Dermis blood vessel endothelial cell (primary cell): ENCODE results near the gene TP73. TPM values are rescaled to one million over a fixed set of nuclear protein-coding genes. Genes with fewer than 3 reads are reported as not detected.

Experiments
- DNase-seq: peaks from one replicate; pipeline ENCODE4 v3.0.0; 2010
- total RNA-seq: library from RNA; depleted of rRNA; stranded (reverse); fragments of >200 nt; gene quantifications from 2 replicates; pipeline ENCODE4 v1.2.3, GENCODE V29; 2014

Gene TP73
- not detected in 2 replicates for total RNA-seq

DNA sequence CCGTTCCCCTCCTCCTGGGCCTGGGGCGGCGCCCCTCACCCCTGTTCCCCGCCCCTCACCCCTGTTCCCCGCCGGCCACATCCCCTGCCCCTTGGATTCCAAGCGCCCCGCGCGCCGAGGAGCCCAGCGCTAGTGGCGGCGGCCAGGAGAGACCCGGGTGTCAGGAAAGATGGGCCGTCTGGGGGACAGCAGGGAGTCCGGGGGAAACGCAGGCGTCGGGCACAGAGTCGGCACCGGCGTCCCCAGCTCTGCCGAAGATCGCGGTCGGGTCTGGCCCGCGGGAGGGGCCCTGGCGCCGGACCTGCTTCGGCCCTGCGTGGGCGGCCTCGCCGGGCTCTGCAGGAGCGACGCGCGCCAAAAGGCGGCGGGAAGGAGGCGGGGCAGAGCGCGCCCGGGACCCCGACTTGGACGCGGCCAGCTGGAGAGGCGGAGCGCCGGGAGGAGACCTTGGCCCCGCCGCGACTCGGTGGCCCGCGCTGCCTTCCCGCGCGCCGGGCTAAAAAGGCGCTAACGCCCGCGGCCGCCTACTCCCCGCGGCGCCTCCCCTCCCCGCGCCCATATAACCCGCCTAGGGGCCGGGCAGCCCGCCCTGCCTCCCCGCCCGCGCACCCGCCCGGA lies at the start of gene TP73:
Gene TP73 (plus strand): TSS at position 587 of the 618 bp plus-strand sequence. CDS start 29,850 bp downstream, outside the sequence.
- DNase-seq, result no peak

DNA sequence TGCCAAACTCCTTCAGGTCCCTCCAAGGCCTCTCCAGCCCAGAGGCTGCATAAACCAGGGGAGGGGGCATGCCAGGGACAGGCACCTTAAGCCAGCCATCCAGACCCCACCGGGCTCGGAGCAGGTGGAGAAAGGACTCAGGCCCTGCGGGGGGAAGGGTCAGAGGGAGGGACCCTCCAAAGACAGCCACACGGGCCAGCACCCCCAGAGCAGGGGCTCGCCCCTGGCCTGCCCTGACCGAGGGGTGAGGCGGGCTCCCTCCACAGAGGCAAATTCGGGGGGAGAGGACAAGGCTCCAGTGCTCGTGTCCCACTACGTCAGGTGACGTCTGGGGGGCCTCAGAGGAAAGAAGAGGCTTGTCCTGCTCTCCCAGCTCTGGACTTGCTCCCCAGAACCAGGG lies 49.2 kb upstream of the TP73 start:
- no peak for DNase-seq

DNA sequence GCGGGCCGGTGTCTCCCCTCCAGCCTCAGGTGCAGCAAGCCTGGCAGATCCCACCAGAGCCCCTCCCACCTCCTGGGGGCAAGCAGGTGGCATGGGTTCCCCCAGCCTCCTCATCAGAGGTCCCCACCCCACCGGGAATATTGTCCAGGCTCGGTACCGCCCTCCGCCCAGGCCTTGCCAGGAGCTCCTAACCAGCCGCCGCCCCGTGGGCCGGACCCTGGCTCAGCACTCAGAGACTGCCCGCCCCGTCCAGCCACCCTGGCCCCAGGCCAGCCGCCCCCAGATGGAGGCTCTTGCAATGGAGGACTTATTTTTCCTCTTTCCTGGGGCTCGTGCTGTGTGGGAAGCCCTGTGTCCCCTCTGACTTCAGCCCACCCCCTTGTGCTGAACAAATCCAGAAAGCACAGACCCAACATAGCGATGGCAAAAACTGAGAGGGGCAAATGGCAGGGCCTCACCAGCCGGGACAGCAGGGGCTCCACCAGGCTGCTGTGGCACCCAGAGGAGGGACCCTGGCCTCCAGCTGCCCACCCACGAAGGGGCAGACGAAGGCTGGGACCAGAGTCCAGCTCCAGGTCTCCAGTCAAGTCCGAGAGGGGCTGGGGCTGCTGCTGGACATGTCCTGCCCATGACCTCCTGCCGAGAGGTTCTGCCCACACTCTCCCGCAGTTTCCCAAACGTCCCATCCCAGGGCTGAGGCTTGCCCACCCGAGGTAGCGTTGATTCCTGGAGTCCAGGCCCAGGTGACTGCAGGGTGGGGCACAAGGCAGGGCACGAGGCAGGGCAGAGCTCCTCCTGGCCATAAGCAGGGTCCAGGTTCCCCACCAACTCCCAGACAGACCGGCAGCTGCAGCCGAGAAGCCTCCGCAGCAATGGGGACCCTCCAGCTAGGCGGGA lies 48.5 kb upstream of the TP73 start:
- no peak for DNase-seq

DNA sequence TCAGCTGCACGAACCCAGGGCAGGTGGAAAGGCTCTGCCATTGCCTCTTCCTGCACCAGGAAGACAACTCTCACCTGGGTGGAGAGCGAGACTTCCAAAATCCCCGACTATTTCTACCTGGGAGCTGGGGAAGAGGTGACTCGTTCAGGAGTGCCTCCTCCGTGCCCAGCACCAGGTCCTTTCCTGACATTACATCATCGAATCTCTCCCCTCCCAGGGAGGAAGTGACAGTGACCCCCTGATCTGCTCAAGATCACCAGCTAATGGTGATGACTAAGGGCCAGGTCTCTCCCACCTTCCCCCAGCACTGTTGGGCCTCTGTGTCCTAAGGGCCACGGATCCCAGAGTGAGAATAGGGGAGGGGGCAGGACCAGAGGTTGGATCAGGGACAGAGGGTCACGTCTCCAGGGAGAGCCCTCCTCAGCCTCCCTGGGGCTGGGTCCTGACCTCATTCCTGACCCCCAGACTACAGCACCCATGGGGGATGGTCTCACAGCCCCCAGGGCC lies 47.8 kb upstream of the TP73 start:
- no peak for DNase-seq

DNA sequence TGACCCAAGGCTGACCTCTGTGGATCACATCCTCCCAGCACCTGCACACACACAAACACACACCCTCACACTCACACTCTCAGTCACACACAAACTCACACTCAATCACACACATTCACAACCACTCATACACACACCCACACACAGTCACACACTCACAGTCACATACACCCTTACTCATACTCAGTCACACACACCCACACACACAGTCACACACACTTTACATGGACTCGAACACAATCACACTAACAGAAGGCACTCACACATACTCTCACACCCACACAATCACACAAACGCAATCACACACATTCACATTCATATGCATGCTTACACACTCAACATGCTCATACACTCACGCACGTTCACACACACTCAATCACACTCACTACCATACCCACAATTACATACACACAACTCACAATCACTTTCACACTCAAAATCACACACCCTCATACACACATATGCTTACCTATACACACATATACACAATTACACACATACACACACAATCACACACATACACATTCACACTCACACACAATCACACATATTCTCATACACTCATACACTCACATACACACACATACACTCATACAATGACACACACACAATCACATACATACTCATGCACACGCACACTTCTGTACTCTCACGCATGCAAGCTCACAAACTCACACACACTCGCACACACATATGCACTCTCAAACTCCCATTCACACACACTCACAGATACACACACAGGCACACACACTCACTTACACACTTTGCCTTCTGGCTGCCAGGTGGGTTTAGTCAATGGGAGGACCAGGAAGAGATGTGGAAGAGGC lies 47.1 kb upstream of the TP73 start:
- DNase-seq, result no peak

DNA sequence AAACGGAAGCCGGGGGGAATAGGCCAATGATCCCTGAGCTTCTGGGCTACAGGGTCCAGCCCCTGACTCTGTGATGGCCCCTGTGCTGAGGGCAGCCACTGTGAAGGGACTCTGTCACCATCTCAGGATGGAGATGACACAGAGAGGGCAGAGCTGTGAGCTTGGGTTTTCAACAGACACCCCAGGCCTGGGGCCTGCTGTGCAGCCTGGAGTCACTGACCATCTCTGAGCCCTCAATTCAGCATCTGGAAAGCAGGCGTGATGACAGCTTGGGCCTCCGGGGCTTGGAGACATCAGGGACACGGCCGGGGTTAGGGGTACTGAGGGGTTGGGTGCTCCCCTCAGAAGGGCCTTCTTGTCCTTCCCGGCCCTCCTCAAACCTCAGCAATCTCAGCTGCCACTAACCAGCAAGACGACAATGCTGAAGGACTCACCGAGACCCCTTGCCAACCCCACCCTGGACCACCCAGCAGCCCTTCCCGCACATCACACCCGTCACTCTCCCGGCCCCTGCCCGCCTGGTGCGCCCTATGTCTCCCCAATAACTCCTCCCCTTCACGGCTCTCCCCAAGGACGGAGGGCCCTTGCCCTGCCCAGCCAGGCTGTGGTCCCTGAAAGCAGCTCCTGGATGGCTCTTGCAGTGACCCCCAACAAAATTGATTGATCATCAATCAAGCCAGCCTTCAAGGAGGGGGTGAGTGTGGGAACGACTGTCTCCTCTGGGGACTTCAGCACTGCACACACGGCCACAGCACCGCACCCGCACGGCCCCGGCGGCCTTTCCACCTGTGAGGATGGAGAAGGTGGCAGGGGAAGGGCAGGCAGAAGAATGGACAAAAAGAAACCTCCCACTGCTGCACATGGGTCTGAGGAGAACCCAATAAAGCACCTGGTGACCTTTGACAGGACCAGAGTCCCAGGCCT lies 45.3 kb upstream of the TP73 start:
- DNase-seq, result no peak

DNA sequence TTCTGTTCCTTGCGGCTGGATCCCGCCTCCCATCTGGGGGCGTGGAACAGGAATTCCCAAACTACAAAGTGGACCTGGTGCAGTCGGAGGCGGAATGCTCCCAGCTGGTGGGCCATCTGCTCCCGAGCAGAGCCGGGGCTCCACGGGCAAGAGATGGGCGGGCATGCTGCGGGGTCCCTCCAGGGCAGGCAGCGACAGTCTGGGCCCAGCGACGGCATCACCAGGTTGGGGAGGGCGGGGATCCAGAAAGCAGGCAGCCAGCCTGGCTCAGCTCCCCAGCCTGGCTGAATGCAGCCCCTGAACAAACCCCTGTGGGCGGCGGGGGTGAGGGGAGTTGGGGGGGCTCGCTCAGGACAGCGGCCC lies 44.6 kb upstream of the TP73 start:
- DNase-seq, result no peak

DNA sequence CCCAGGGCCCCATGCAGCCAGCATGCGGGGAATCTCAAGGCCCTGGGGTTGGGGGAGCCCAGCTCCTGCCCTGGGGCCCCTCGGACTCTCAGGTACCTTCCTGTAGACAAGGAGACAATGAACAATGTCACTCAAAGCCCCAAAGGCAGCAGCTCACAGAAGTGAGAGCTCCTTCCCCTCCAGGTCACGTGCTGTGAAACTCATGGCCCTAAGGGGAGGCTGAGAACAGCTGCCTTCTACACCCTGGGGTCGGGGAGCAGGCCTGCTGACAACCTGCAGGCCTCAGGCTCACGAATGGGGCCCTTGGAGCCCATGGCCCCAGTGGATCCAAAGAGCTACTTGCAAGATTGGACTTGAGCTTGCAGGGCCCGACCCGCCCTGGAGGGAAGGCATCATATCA lies 44.2 kb upstream of the TP73 start:
- DNase-seq, result no peak

DNA sequence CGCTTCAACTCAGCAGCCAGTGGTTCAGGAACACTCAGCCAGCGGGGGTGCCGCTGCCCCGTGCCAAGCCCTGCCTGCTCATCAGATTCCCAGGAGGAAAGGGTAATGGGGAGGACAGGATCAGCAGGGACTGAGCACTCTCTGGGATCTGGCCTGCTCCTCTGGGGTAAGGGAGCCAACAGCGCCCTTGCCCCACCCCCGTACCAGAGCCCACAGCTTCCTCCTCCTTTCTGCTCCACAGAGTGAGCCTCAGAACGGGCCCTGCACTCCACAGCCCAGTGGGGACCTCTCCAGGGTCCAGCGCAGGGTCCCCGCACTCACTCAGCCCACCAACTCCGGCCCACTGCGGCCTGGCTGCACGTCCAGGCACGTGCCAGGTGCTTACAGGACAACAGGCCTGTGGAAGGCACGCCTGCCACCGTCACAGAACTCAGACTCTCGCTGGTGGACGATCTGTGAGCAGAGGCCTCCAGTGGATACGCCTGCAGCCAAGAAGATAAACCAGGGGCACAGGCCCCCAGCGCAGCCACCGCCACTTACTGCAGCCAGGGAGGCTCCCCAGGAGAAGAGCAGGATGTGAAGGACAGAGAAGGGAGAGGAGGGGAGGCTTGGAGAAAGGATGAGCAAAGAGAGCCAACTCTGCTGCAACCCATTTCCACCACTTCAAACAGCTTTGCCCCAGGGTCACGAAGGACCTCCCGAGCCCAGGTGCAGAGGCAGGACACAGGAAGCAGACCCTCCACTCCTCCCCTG lies 43.1 kb upstream of the TP73 start:
- no peak for DNase-seq

DNA sequence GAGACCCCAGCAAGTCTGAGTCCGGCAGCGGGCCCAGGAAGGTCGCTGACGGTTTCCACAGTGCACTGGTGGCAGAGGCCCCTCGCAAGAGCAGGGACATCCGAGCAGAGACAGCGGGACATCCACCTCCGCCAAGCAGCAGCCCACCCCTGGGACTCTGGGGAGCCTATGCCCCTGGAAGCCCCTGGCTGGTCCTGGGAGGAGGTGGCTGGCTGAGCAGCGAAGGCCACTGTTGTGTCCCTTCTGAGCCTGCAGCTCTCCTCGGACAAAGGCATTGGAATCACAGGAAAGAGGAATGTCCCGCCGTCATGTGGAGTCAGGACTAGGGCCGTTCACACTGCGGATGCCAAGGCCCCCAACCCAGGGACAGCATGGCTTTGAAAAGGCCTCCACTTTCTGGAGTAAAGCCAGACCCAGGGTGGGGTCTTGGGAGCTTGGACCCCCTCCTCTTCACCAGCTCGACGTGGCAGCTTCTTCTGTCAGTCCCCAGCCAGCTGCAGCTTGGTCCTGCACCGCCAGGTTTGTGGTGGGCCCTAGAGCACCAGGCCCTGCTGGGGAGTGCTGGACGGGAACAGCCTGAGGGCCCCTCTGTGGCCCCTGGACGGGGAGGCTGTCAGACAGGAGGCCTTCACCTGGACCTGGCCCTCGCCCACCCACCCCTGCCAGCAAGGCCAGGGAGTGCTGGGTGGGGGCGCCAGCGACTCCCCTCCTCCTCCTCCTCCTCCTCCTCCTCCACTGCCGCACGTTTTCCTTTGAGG lies 42.4 kb upstream of the TP73 start:
- no peak for DNase-seq

DNA sequence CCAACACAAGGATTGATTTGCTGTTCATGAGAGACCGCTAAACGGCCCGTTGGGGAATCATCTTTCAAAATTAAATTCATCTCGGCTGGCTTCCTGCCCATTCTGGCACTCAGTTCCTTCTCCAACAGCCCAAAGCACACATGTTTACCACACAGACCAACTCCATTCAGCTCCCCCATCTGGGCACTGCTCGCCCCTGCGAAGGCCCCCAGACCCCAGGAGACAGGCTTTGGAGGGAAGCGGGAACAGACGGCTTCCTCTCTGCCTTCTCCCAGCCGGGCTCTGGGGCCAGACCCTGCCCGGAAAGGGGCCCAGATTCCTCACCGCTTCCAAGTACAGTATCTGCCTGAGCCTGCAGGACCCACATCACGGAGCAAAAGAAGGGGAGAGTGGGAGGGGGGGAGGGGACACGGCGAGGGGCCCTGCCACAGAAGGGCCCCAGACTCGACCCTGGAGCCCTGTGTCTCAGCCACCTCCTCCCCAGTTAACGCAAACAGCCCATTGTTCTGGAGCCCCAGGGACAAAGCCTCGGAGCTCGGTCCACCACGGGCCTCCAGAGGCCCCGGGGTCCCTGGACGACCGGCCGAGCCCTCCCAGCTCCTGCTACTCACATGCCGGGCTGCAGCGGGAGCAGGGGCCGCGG lies 41.7 kb upstream of the TP73 start:
- peak; percentile 24 for DNase-seq

DNA sequence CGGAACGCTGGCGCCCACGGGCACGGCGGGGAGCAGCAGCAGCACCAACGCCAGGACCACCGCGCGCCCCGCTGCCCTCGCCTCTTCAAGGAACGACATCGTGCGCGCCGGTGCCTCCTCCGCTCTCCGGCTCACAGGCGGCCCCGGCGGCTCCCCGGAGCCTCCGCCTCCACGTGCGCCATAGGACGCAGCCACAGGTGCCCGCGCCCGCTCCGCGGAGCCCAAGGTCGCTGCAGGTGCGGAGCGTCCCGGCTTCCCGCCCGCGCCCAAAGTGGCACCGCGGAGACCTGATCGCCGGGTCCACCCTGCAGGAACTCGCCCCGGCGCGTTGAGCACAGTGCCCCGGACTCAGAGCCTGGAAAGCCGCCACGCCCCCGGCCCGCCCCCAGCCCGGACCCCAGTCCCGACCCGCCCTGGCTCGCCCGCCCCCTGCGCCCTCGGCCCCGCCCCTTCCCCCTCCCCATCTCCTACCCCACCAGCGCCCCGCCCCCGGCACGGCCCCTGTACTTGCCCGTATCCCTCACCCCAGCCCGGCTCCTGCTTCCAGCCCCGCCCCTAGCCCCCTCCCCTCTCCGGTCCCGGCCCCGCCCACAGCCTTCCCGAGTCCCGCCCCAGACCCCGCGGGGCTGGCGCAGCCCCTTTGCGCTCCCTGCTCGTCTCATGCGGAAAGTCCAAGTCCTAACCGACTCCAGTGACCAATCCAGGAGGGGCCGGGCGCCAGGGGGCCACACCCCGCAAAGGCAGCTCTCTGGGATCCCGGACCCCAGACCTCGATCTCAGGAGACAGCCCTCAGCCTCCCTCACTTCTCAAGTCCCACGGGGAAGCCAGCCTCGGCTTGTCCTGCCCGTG lies 40.9 kb upstream of the TP73 start, which contains the start of gene MEGF6:
Gene MEGF6 (minus strand): TSS at position 339 of the 850 bp plus-strand sequence. CDS start 240 bp downstream, at position 99.
- peak; percentile 65 for DNase-seq

DNA sequence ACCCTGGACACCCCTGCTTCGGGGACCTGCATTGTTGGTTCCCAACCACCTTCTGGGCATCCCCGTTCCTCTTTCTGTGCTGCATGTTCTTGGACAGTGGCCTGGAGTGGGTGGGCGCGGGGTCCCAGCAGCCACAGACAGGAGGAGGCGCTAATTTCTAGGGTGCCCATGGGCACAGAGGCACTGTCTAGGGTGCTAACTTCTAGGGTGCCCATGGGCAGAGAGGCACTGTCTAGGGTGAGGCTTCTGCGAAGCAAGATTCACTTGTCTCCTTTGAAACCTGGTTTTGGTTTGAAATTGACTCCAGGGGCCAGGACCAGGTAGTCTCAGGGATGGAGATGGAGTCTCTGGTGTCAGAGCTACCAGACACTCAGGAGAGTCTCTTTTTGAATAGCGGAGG lies 40.2 kb upstream of the TP73 start:
- no peak for DNase-seq

DNA sequence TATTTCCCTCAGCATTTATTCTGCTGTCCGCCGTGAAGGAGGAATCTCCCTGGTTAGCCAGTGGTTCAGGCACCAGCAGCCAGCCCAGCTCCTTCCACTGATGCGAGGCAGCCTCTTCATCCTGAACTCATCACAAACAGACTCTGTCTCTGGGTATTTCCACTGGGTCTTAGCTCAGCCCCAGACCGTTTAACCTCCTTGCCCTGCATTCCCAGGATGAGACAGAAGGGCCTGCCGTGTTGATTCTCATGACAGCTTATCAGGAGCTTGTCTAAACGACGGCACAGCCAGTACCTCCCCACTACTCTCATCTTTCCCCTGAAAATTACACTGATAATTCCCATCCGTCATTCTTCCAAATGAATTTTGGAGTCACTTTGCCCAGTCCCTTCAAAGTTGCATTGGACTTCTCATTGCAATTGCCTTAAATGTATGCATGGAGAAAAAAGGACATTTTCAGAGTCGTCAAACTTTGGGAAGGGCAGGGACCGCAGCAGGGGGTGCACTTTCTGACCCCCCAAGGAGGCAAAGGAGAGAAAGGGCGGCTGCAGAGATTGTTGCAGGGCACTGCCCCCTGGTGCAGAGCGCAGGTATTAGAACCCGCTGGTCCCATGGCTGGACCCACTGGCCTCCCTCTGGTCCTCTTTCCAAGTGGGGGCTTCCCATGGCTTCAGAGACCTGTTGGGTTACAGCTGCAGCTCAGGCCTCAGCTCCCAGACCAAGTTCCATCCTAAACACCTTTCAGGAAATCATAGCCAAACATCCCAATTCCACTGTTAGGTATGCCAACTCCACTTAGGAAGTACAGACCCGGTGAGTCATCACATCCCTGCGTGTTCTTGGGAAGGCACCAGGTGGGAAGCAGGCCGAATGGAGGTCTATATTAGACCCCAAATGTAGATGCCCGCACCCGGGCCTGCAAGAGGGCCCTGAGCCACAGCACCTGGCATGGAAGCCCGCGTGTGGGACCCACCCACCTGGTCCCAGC lies 37.3 kb upstream of the TP73 start:
- peak; percentile 54 for DNase-seq

DNA sequence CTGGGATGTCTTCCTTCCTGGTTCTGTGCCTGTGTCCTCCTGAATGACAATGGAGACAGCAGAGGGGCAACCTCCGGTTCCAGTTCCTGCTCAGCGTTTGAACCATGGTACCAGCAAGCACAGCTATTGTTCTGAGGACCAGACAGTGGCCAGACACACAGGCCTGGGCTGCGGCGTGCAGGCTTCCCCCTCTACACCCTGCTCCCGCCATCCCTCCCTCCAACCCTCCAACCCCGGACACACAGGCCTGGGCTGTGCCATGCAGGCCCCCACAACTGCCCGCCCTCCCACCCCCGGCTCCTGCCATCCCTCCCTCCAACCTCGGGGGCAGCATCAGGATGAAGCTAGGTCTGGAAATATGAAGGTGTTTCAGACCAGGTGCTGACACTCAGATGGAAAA lies 35.5 kb upstream of the TP73 start:
- no peak for DNase-seq

DNA sequence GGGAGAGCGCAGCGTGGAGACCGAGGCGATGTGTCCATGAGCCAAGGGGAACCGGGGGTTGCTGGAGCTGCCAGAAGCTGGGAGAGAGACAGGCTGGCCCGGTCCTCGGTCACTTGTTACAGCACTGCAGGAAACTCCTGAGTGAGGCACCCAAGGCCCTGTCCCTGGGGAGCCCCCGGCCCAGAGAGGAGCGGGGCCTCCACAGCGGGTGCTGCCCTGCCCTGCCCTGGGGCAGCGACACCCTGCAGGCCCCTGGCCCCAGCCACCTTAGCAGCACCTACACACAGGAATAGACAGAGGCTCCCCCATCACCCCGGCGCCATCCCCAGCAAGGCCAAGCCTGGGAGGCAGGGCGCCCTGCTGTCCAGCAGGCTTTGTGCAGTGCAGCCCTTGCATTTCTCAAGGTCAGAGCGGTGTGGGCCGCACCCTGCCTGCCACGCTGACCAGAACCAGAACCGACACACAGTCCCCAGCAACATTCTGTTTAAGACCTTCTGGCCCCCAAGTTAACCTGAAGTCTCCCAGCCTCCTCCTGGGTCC lies 34.4 kb upstream of the TP73 start:
- no peak for DNase-seq

DNA sequence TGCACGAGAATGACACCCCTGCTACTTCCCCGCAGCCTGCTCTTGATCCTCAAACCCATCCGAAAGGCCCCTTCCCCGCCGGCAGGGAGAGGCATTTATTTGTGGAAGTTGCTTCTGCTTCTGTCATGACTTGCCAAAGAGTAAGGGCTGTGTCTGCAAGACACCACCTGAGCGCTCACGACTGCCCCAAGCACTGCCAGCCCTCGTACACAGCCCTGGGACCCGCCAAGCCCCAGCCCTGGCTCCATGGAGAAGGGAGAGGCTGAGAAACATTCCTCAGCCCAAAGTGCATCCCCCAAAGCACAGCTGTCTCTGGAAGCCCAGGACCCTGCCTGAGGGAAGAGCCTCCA lies 33.8 kb upstream of the TP73 start:
- no peak for DNase-seq
